COR-L47 (cell line): Measurements from ENCODE around the gene LPAR1.
"Not testable (repeated sequence)": the region's sequence is repeated elsewhere in the genome, so short reads cannot be mapped to it uniquely, and the experiment has no call there.

Source experiments
- DNase-seq: peaks from one replicate; lab custom pipeline; 2025; lab: John Stamatoyannopoulos, UW

LPAR1 gene

GRCh38 chr9:111038331-111039230, at the start of gene LPAR1:
Gene LPAR1 (minus strand): TSS chr9:111038470. CDS start chr9:110972117, 66,353 bp downstream.
- no peak for DNase-seq

GRCh38 chr9:111078391-111079038, 40.2 kb upstream of the LPAR1 start:
- DNase-seq, result no peak

GRCh38 chr9:111076519-111076918, 38.2 kb upstream of the LPAR1 start:
- no peak for DNase-seq

GRCh38 chr9:111076042-111076441, 37.8 kb upstream of the LPAR1 start:
- no peak for DNase-seq

- DNase-seq, result no peak
Observed at GRCh38 chr9:111074395-111074794, 36.1 kb upstream of the LPAR1 start.

- no peak for DNase-seq
Observed at GRCh38 chr9:111069183-111069582, 30.9 kb upstream of the LPAR1 start.

- no peak for DNase-seq
Observed at GRCh38 chr9:111068771-111069170, 30.5 kb upstream of the LPAR1 start.

GRCh38 chr9:111068383-111068730, 30.1 kb upstream of the LPAR1 start:
- no peak for DNase-seq

- DNase-seq, result no peak
Observed at GRCh38 chr9:111066468-111066867, 28.2 kb upstream of the LPAR1 start.

GRCh38 chr9:111065414-111065813, 27.1 kb upstream of the LPAR1 start:
- no peak for DNase-seq

- no peak for DNase-seq
Observed at GRCh38 chr9:111064160-111064837, 26.0 kb upstream of the LPAR1 start.

- no peak for DNase-seq
Observed at GRCh38 chr9:111063332-111063731, 25.1 kb upstream of the LPAR1 start.

GRCh38 chr9:111058166-111058565, 19.9 kb upstream of the LPAR1 start:
- no peak for DNase-seq

GRCh38 chr9:111056538-111056937, 18.3 kb upstream of the LPAR1 start:
- DNase-seq, result no peak

- DNase-seq, result no peak
Observed at GRCh38 chr9:111052791-111053190, 14.5 kb upstream of the LPAR1 start.

GRCh38 chr9:111051400-111051799, 13.1 kb upstream of the LPAR1 start:
- no peak for DNase-seq

- DNase-seq, result no peak
Observed at GRCh38 chr9:111050819-111051218, 12.5 kb upstream of the LPAR1 start.

GRCh38 chr9:111047287-111047686, 9.0 kb upstream of the LPAR1 start:
- not testable (repeated sequence) for DNase-seq

- DNase-seq, result no peak
Observed at GRCh38 chr9:111041902-111042301, 3.6 kb upstream of the LPAR1 start.

- no peak for DNase-seq
Observed at GRCh38 chr9:111040494-111040893, 2.2 kb upstream of the LPAR1 start.

GRCh38 chr9:111039231-111039906, 1.1 kb upstream of the LPAR1 start:
- no peak for DNase-seq

GRCh38 chr9:111037708-111038330, 451 bp downstream of the LPAR1 start:
- no peak for DNase-seq
